Glutamatergic neuron (in vitro differentiated cells): ENCODE measurements around the gene LRP10. TPM values are rescaled to one million over a fixed set of nuclear protein-coding genes. Genes with fewer than 3 reads are reported as not detected.

Experiments
- DNase-seq: peaks from one replicate; pipeline ENCODE4 v3.0.0; 2022
- H3K27ac Mint-ChIP-seq: one replicate; pipeline ENCODE4 v1.8.0; 2020; ENCODE audit warnings: mild to moderate bottlenecking, mixed read lengths, inconsistent platforms; ENCODE audit not compliant: unreplicated experiment
- H3K27me3 Mint-ChIP-seq: one replicate; pipeline ENCODE4 v1.8.0; 2020; ENCODE audit warnings: mild to moderate bottlenecking, moderate library complexity, mixed read lengths, inconsistent platforms; ENCODE audit not compliant: unreplicated experiment
- H3K36me3 Mint-ChIP-seq: one replicate; pipeline ENCODE4 v1.8.0; 2020; ENCODE audit warnings: mild to moderate bottlenecking, mixed read lengths, inconsistent platforms; ENCODE audit not compliant: unreplicated experiment
- H3K4me1 Mint-ChIP-seq: one replicate; pipeline ENCODE4 v1.8.0; 2020; ENCODE audit warnings: mild to moderate bottlenecking, low read depth, mixed read lengths, inconsistent platforms; ENCODE audit not compliant: unreplicated experiment
- H3K4me3 Mint-ChIP-seq: one replicate; pipeline ENCODE4 v1.8.0; 2020; ENCODE audit warnings: mild to moderate bottlenecking, mixed read lengths, inconsistent platforms; ENCODE audit not compliant: unreplicated experiment
- H3K9me3 Mint-ChIP-seq: one replicate; pipeline ENCODE4 v1.8.0; 2020; ENCODE audit warnings: mild to moderate bottlenecking, moderate library complexity, mixed read lengths, inconsistent platforms; ENCODE audit not compliant: unreplicated experiment
- CTCF ChIP-seq: fragments of 200-600 bp; sonication (generic); IDR thresholded peaks from one replicate; pipeline ENCODE4 v1.5.0; 2021; ENCODE audit not compliant: partially characterized antibody, unreplicated experiment
- total RNA-seq: library from RNA; stranded (reverse); fragmentation: NEBNext Ultra II Directional; extraction: Animal tissue kit (Norgen Biotek cat#: 25700); gene quantifications from one replicate; pipeline ENCODE4 v1.2.1, GENCODE V29; 2021; ENCODE audit not compliant: unreplicated experiment

The LRP10 gene
- total RNA-seq, 1 donor from 2014 or later: 15.1 TPM

DNA sequence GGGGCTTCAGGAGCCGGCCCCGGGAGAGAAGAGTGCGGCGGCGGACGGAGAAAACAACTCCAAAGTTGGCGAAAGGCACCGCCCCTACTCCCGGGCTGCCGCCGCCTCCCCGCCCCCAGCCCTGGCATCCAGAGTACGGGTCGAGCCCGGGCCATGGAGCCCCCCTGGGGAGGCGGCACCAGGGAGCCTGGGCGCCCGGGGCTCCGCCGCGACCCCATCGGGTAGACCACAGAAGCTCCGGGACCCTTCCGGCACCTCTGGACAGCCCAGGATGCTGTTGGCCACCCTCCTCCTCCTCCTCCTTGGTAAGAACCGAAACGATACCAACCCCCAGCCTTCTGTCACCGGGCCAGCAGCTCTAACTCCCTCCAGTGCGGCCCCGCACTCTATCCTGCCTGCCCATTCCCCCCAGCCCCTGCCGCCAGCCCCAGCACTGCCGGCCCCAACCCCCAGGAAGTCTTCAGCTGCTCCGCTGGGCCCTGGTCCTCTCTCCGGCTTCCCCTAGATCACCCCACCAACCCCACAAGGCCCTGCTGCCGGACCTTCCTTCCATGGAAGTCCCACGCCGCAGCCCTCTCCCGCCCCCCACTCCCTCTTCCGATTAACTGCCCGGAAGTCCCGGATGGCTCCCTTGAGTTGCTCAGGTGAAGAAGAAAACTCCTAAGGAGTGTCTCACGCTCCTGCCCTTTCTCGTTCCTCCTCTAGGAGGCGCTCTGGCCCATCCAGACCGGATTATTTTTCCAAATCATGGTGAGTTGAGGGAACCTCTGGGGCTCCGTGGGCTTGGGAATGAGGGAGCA is 693 bp downstream of the LRP10 start:
- H3K4me1 Mint-ChIP-seq: peaks cover 10% of the 10 kb centered on the region
- no peaks in the 10 kb centered on the region for H3K36me3 Mint-ChIP-seq
- peak; percentile 85 for DNase-seq
- H3K9me3 Mint-ChIP-seq: peaks cover 4% of the 10 kb centered on the region
- H3K27me3 Mint-ChIP-seq: peaks cover 3% of the 10 kb centered on the region
- H3K4me3 Mint-ChIP-seq: peak overlapping the region; percentile 82
- peak overlapping the region; percentile 3 for H3K27ac Mint-ChIP-seq
- peak; percentile 93 for TF ChIP-seq CTCF

DNA sequence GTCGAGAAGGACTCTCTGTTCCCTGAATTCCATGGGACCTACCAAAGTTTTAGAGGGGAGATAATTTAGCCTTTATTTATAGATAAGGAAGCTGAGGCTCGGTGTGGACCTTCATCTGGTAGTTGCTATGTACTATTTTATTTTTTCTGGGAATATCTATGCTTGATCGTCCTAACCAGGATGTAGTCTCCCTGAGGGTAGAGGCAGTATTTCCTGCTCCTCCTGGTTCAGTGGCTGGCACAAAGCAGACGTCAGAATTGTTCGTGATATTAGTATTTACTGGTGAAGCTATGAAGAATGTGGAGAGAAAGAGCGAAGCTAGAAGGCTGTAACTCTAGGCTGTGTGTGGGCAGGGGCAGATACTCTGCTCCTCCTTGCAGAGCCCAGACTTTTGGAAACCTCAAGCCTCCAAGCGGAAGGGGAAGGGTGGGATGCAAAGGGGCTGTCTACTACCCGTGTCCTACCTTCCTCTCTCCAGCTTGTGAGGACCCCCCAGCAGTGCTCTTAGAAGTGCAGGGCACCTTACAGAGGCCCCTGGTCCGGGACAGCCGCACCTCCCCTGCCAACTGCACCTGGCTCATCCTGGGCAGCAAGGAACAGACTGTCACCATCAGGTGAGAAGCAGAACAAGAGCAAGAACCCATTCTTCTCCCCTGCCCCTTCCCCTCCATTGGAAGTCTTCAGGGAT is 1.4 kb downstream of the LRP10 start:
- Mint-ChIP-seq H3K4me1 (peaks cover 10% of the 10 kb centered on the region), H3K9me3 (peaks cover 4% of the 10 kb centered on the region), H3K36me3 (no peaks in the 10 kb centered on the region), H3K27me3 (peaks cover 4% of the 10 kb centered on the region), H3K27ac (peak overlapping the region; percentile 3), H3K4me3 (peak overlapping the region; percentile 82)
- no peak for DNase-seq
- peak; percentile 20 for TF ChIP-seq CTCF

GRCh38 chr14:22875003-22875747 is 3.6 kb downstream of the LRP10 start:
- Mint-ChIP-seq H3K36me3 (no peaks in the 10 kb centered on the region), H3K27me3 (peaks cover 8% of the 10 kb centered on the region), H3K4me3 (no peak overlapping the region), H3K4me1 (peaks cover 10% of the 10 kb centered on the region), H3K9me3 (peaks cover 4% of the 10 kb centered on the region), H3K27ac (no peak overlapping the region)
- TF ChIP-seq CTCF: no peak
- no peak for DNase-seq

DNA sequence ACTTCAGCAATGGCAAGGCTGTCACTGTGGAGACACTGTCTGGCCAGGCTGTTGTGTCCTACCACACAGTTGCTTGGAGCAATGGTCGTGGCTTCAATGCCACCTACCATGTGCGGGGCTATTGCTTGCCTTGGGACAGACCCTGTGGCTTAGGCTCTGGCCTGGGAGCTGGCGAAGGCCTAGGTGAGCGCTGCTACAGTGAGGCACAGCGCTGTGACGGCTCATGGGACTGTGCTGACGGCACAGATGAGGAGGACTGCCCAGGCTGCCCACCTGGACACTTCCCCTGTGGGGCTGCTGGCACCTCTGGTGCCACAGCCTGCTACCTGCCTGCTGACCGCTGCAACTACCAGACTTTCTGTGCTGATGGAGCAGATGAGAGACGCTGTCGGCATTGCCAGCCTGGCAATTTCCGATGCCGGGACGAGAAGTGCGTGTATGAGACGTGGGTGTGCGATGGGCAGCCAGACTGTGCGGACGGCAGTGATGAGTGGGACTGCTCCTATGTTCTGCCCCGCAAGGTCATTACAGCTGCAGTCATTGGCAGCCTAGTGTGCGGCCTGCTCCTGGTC is 4.3 kb downstream of the LRP10 start:
- Mint-ChIP-seq H3K4me1 (peaks cover 8% of the 10 kb centered on the region), H3K36me3 (no peaks in the 10 kb centered on the region), H3K9me3 (peaks cover 2% of the 10 kb centered on the region), H3K27me3 (peaks cover 7% of the 10 kb centered on the region), H3K27ac (no peak overlapping the region), H3K4me3 (no peak overlapping the region)
- no peak for DNase-seq
- no peak for TF ChIP-seq CTCF
